HG03432 (cell line): ENCODE measurements around the gene SPACDR.
A peak's percentile ranks its signal among the peaks of the same experiment; 100 is the strongest.

Source experiments
- ATAC-seq: cut with Tn5 transposase; IDR thresholded peaks from one replicate; pipeline ENCODE4 v1.9.1; 2021; ENCODE audit warnings: mild to moderate bottlenecking, moderate library complexity; ENCODE audit not compliant: unreplicated experiment

The SPACDR gene

DNA sequence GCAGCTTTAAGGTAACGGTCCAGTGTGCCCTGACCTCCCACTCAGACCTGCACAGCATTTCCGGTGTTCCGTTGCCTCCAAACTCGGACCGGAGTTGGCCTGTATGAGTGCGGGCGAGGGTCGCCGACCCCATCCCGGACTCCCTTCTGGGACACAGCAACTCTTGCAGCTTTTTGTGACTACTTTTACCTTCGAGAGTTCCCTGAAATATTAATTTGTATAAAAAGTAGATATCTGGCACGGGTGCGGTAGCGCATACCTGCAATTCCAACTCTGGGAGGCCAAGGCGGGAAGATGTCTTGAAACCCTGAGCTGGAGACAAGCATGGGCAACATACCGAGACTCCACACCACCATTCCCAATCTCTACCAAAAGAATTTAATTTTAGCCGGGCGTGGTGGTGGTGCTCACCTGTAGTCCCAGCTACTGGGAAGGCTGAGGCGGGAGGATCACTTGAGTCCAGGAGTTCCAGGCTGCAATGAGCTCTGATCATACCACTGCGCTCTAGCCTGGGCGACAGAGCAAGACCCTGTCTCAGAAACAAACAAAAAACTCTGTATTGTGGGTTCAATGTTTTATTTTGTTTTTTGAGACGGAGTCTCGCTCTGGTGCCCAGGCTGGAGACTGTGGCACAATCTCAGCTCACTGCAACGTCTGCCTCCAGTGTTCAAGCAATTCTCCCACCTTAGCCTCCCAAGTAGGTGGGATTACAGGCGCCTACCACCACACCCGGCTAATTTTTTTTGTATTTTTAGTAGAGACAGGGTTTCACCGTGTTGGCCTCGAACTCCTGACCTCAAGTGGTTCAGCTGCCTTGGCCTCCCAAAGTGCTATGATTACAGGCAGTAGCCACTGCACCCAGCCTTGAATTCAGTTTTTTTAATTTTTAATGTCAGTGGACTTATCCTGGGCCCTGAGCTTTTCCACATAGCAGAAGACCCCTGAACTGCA, 26.6 kb downstream of the SPACDR start:
- ATAC-seq: no peak

DNA sequence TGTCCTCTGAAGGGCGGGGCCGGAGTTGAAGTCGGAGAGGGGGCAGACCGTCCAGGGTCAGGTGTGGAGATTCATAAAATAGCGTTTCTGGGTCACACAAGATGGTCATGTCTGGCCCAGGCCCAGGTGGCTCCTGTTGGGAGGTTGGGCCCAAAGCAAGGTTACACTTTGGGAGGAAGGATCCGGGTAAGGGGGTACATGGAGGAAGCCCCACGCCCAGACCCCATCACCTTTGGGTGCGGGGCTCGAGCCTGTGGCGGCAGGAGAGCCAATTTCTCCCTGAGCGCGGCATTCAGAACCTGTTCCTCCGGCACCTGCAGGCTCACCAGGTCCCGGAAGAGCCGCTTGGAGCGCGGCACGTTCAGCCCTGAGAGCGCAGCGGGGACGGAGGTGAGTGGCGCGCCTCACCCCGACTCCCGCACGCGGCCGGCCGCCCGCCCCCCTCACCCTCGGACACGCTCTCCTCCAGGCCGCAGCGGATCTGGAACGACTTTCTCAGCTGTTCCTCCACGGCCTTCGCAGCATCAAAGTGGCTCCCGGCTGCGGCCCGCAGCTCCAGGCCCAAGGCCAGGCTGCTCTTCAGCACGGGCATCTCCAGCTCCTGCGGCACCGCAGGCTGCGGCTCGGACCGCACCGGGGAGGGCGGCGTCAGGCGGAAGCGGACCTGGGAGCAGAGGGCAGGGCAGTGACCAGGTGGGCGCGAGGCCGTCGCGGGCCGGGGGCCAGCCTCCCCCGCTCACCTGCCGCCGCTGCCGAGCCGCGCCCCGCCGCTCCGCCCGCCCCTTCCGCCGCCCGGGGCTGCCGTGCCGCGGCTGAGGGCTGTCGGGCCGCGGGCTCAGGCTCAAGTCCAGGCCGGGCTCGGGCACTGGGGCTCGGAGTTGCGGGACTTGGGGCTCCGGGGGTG, 28.4 kb downstream of the SPACDR start:
- peak; percentile 34 for ATAC-seq

DNA sequence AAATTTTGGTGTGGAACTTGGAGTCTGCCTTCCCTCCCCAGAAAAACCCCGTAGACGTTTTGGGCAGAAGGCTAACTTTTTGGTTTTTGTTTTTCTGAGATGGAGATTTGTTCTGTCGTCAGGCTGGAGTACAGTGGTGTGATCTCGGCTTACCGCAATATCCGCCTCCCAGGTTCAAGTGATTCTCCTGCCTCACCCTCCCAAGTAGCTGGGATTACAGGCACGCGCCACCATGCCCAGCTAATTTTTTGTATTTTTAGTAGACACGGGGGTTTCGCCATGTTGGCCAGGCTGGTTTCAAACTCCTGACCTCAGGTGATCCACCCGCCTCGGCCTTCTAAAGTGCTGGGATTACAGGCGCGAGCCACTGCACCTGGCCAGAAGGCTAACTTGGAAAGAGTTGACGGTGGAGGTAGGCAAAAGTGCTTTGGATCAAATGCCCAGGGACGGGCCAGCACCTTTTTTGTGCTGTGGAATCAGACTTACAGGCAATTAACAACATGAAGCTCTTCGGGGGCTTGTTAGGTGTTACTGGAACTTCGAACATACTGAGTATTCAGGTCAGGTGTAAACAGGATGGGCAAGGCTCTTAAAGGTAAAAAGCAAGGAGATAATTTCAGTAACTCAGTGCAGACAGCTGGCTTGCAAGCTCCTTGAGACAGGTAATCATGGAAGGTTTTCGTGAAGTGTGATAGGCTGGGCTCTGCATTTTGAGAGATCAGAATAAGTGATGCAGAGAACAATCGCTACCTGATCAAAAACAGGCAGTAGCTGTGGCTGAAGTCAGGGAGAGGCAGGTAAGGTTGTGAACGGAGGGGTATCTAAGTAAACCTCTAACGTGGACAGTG, 29.5 kb downstream of the SPACDR start:
- ATAC-seq: no peak

- no peak for ATAC-seq
These were observed 30.3 kb downstream of the SPACDR start for GRCh38 chr7:100433592-100434296.

- no peak for ATAC-seq
These were observed 30.8 kb downstream of the SPACDR start for GRCh38 chr7:100433276-100433591.

DNA sequence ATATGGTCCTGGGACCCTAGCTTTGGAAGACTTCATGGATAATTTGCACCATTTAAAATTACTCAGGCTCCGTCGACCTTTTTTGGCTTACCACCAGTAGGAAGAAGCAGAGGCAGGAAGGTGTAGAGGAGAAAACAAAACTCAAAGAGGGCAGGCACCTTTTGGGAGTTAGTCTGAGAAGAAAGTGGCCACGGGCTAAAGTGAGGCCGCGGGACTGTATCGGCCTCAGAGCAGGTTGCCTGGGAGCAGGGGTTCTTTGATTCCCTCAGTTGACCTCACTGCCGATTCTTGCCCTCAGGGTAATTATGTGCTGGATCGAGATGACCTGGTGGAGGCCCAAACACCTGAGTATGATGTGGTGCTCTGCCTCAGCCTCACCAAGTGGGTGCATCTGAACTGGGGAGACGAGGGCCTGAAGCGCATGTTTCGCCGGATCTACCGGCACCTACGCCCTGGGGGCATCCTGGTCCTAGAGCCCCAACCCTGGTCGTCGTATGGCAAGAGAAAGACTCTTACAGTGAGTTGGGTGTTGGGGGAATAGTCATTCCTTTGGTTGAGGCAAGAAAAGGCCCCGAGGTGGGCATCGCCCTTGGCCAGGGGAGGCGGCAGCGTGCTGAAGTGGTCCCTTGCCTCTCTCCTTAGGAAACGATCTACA, 31.3 kb downstream of the SPACDR start:
- no peak for ATAC-seq

GRCh38 chr7:100432053-100432452, 32.0 kb downstream of the SPACDR start:
- no peak for ATAC-seq

GRCh38 chr7:100431286-100431735, 32.7 kb downstream of the SPACDR start:
- no peak for ATAC-seq

DNA sequence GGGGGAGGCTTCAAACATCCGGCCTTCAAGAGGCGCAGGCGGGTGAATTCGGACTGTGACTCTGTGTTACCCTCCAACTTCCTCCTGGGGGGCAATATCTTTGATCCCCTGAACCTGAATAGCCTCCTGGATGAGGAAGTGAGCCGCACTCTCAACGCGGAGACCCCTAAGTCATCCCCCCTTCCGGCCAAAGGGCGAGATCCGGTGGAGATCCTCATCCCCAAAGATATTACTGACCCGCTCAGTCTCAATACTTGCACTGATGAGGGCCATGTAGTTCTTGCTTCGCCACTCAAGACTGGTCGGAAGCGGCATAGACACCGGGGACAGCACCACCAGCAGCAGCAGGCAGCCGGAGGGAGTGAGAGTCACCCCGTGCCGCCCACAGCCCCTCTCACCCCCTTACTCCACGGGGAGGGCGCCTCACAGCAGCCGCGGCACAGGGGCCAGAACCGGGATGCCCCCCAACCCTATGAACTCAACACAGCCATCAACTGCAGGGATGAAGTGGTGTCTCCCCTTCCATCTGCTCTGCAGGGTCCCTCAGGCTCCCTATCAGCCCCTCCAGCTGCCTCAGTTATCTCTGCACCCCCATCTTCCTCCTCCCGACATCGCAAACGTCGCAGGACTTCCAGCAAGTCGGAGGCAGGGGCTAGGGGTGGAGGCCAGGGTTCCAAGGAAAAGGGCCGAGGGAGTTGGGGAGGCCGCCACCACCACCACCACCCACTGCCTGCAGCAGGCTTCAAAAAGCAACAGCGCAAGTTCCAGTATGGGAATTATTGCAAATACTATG, 33.4 kb downstream of the SPACDR start:
- ATAC-seq: no peak

DNA sequence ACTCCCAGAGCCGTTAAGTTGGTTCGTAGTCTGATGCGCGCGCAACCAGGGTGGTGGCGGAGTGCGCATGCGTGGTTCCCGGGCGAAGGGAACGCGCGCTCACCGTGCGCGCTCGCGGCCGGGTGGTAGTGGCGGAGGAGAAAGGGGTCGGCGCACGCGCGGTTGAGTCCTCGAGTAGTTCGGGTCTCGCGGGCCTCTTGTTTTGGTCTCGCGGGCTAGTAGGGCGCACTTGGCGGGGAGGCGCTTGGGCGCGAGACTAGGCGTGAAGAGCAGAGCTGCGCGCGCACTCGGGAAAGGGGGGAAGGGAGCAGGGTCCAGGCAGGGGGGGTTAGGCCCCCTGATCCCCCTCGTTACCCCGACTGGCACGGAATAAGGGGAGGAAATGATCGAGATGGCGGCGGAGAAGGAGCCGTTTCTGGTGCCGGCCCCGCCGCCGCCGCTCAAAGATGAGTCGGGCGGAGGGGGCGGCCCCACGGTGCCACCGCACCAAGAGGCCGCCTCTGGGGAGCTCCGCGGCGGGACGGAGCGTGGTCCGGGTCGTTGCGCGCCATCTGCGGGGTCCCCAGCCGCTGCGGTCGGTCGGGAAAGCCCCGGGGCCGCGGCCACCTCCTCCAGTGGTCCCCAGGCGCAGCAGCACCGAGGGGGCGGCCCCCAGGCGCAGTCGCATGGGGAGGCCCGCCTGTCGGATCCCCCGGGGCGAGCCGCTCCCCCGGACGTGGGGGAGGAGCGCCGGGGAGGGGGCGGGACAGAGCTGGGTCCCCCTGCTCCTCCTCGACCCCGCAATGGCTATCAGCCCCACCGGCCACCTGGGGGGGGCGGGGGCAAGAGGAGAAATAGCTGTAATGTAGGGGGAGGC, 34.2 kb downstream of the SPACDR start, which contains the start of gene MEPCE:
Gene MEPCE (plus strand): TSS at position 195 of the 856 bp plus-strand sequence. CDS start 188 bp downstream, at position 383.
- ATAC-seq: peak; percentile 44

- ATAC-seq: peak; percentile 51
These were observed 35.0 kb downstream of the SPACDR start for GRCh38 chr7:100428967-100429636.

GRCh38 chr7:100428199-100428966, 35.7 kb downstream of the SPACDR start, which contains the start of gene ZCWPW1:
Gene ZCWPW1, minus strand, starts transcription at chr7:100428703. Its CDS starts 8,054 bp downstream, at chr7:100420649.
- peak; percentile 42 for ATAC-seq

DNA sequence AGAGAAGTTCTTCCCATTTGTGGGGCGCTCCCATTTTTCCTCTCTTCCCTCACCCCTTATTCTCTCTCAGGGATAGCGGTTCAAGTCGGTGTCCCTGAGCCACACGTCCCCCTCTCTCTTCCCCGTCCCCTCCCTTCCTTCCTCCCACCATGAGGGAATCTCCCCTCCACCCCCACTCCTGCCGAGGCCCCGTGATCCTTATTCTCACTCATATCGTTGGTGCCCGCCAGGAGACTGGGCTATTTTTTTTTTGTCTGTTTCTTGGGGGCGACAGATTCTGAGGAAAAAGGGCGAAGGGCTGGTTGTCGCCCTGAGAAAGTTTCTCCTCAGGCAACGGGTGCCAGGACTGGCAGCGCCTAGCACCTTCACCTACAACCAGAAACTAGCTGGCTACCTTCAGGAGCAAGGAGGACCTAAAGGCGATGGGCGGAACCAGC, 36.3 kb downstream of the SPACDR start:
- no peak for ATAC-seq

GRCh38 chr7:100426516-100426915, 37.5 kb downstream of the SPACDR start:
- ATAC-seq: no peak

DNA sequence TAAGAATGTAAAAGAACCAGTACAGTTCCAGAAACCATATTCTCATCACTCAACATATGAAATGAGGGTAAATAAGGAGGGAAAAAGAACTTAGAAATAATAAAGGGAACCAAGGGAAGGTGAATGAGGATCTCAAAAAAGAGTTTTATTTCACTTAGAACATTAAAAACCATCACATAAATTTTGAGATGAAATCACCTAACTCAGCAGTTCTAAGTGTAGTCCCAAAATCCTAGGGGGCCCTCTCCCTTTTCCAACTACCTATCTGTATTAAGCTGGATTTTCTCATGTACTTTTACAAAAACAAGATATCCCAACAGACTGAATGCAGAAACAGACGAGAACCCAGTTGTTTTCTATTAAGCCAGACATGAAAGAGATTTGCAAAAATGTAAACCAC, 38.7 kb downstream of the SPACDR start:
- no peak for ATAC-seq

DNA sequence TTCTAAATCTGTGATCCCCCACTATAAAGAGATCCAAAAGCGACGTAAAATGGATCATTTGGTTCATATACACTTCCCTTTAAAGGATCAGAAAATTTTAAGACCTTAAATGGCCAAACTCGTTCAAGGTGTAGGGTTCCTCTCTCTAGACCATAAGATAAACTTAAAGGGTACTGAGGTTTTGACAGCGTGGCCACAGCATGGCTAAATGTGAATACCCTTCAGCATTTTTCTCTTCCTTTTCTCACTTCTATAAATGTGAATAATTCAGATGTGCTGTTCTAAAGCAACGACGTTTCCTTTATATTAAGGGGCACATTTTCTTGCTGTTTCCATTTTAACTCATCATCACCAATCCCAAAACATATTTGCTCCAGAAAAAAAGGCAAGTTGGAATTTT, 40.7 kb downstream of the SPACDR start:
- no peak for ATAC-seq
